Measurements from ENCODE around the gene NCOA5. TPM values are rescaled to one million over a fixed set of nuclear protein-coding genes. Genes with fewer than 3 reads are reported as not detected.
A peak's percentile ranks its signal among the peaks of the same experiment; 100 is the strongest.

NCOA5 gene
- total and polyA plus RNA-seq, 3 experiments from 2014 or later = 28.7 to 36.9 (median 34.9) TPM

DNA sequence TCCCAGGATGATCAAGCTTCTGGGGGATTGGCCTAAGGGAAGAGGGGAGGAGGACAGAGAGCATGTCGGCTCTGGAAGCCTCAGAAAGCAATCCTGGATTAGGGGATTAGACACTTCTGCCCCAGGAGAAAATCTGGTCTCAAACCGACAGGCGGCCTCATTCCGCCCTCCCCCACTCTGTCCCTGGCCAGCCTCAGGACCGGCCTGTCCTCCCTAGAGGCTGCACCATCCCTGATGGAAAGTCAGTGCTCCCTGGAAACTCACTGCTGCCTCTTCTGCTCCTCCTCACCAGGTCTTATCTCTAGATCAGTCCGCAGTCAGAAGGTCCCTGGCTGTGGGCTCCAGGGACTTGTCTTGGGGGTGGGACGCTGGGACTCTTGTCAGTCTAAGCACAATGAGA is 61.7 kb downstream of the NCOA5 start:
- H3K9me3 ChIP-seq (ENCODE audit: low read length) = no peaks in the 10 kb centered on the region
- Mint-ChIP-seq H3K27me3 (peaks cover 53 to 84% of the 10 kb centered on the region in 2 donors), H3K4me1 (peaks cover 5 to 6% (median 5%) of the 10 kb centered on the region in 3 donors), H3K9me3 (peaks cover 0 to 2% (median 0%) of the 10 kb centered on the region in 5 donors), H3K27ac (no peak overlapping the region), H3K36me3 (peaks cover 0 to 2% (median 0%) of the 10 kb centered on the region in 3 donors), H3K4me3 (no peak overlapping the region)
- no peak overlapping the region for H3K27ac ChIP-seq (ENCODE audit: low read depth, low read length)
- no peaks in the 10 kb centered on the region for H3K36me3 ChIP-seq (ENCODE audit: insufficient read depth, low read length)
- peaks cover 27% of the 10 kb centered on the region for H3K27me3 ChIP-seq (ENCODE audit: insufficient read depth, low read length, poor library complexity, severe bottlenecking)
- H3K4me1 ChIP-seq (ENCODE audit: insufficient read depth, low read length) = peaks cover 2% of the 10 kb centered on the region
- no peak for DNase-seq
- CTCF ChIA-PET = interaction anchor here (1.5 kb wide), 1 partner anchor 14 kb away, joined by 5 read pairs; no protein-coding TSS in a partner anchor
- H3K4me3 ChIP-seq (ENCODE audit: low read length) = no peak overlapping the region
- POLR2A ChIA-PET = no interaction called here

DNA sequence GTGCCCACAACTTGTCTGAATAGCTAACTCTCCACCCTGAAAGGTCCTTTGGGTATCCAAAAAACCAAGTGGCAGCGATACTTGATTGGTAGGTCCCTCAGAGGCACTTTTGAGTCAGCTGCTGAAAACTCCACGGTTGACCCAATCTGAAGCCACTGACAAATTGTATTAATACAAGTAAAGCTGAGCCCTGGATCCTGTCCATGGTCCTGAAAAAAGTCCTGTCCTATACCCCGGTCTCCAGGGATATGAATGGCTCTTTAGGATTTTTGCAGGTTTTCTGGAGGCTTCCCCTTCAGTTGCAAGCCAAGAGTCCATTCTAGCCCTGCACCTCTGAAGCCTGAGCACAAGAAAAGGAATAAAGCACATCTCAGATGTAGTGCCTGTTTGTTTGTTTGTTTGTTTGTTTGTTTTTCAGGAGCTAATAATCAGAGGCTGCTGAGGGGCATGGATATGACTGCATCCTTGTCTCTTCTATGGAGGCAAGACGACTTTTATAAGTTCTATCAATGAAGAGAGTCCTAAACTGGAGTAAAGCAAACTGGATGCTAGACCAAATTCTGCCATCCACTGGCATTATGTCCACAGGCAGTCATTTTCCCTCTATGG is 62.4 kb downstream of the NCOA5 start:
- no peaks in the 10 kb centered on the region for H3K9me3 ChIP-seq (ENCODE audit: low read length)
- POLR2A ChIA-PET = no interaction called here
- DNase-seq = no peak
- H3K27ac ChIP-seq (ENCODE audit: low read depth, low read length) = no peak overlapping the region
- CTCF ChIA-PET = interaction anchor here (1.5 to 1.6 kb wide), 2 partner anchors 13 to 14 kb away, joined by 4 to 5 read pairs; no protein-coding TSS in a partner anchor
- Mint-ChIP-seq H3K27ac (no peak overlapping the region), H3K27me3 (peaks cover 48 to 82% of the 10 kb centered on the region in 2 donors), H3K36me3 (peaks cover 0 to 2% (median 0%) of the 10 kb centered on the region in 3 donors), H3K4me1 (peaks cover 10 to 11% (median 11%) of the 10 kb centered on the region in 3 donors), H3K9me3 (peaks cover 0 to 2% (median 0%) of the 10 kb centered on the region in 5 donors), H3K4me3 (no peak overlapping the region)
- no peaks in the 10 kb centered on the region for H3K36me3 ChIP-seq (ENCODE audit: insufficient read depth, low read length)
- peaks cover 8% of the 10 kb centered on the region for H3K4me1 ChIP-seq (ENCODE audit: insufficient read depth, low read length)
- H3K4me3 ChIP-seq (ENCODE audit: low read length) = no peak overlapping the region
- peaks cover 28% of the 10 kb centered on the region for H3K27me3 ChIP-seq (ENCODE audit: insufficient read depth, low read length, poor library complexity, severe bottlenecking)

DNA sequence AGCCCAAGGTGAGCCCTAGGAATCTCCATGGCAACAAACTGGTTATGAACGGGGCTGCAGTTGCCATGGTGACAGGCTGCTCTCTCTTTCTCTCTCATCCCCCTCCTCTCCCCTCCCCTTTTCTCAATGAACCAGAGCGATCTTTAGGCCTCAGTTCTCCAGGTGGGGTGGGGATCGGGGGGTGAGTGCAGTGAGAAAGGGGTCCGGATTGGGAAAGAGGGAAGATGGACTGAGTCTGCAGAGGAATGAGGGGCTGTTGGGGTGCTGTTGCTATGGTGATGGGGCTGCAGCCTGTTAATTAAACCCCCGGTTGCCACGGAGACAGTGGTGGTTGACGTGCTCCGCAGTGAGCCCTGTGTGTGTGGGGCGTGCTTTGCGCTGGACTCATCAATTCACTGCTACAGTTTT is 64.4 kb downstream of the NCOA5 start:
- H3K27me3 Mint-ChIP-seq = peaks cover 55 to 85% of the 10 kb centered on the region in 2 donors
- Histone ChIP-seq H3K27me3 (ENCODE audit: insufficient read depth, low read length, poor library complexity, severe bottlenecking) (peaks cover 25% of the 10 kb centered on the region), H3K36me3 (ENCODE audit: insufficient read depth, low read length) (no peaks in the 10 kb centered on the region), H3K4me1 (ENCODE audit: insufficient read depth, low read length) (peaks cover 17% of the 10 kb centered on the region), H3K4me3 (ENCODE audit: low read length) (no peak overlapping the region), H3K27ac (ENCODE audit: low read depth, low read length) (no peak overlapping the region), H3K9me3 (ENCODE audit: low read length) (no peaks in the 10 kb centered on the region)
- H3K4me1 Mint-ChIP-seq = peaks cover 22 to 27% (median 24%) of the 10 kb centered on the region in 3 donors
- DNase-seq = no peak
- H3K9me3 Mint-ChIP-seq = peaks cover 0 to 2% (median 0%) of the 10 kb centered on the region in 5 donors
- no peak overlapping the region for H3K4me3 Mint-ChIP-seq
- POLR2A ChIA-PET = no interaction called here
- no peak overlapping the region for H3K27ac Mint-ChIP-seq
- CTCF ChIA-PET = interaction anchor here (3.5 kb wide), 1 partner anchor 12 kb away, joined by 26 read pairs; no protein-coding TSS in a partner anchor
- H3K36me3 Mint-ChIP-seq = peaks cover 0 to 4% (median 0%) of the 10 kb centered on the region in 3 donors

DNA sequence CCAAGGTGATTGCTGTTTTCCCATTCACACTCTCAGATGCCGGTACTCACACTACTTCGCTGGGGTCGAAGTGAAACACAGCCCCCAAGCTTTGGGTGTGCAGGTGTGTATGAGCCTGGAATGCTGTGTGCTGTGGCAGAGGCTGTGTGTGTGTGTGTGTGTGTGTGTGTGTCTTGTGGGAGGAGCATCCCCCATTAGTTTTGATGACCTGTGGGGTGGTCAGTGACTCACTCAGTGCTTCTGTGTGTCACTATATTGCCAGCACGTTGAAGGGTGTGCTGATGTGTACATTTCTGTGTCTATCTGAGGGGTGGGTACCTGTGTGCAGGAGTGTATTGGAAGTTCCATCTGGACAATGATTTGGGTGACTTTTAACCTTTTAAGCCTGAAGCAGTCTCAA is 65.8 kb downstream of the NCOA5 start:
- H3K27me3 Mint-ChIP-seq = peaks cover 53 to 76% of the 10 kb centered on the region in 2 donors
- ChIA-PET POLR2A (no interaction called here), CTCF (interaction anchor here (1.0 to 3.5 kb wide), 5 partner anchors 10 to 236 kb away, joined by 3 to 26 read pairs (median 4); no protein-coding TSS in a partner anchor)
- peaks cover 0 to 2% (median 0%) of the 10 kb centered on the region in 5 donors for H3K9me3 Mint-ChIP-seq
- H3K4me1 ChIP-seq (ENCODE audit: insufficient read depth, low read length) = peaks cover 17% of the 10 kb centered on the region
- H3K4me3 Mint-ChIP-seq = peak overlapping the region in 3 of 7 donors; percentile 34 to 68 (median 42)
- H3K27me3 ChIP-seq (ENCODE audit: insufficient read depth, low read length, poor library complexity, severe bottlenecking) = peaks cover 20% of the 10 kb centered on the region
- no peaks in the 10 kb centered on the region for H3K36me3 ChIP-seq (ENCODE audit: insufficient read depth, low read length)
- H3K4me1 Mint-ChIP-seq = peaks cover 22 to 27% (median 24%) of the 10 kb centered on the region in 3 donors
- H3K36me3 Mint-ChIP-seq = peaks cover 0 to 4% (median 0%) of the 10 kb centered on the region in 3 donors
- H3K4me3 ChIP-seq (ENCODE audit: low read length) = no peak overlapping the region
- no peaks in the 10 kb centered on the region for H3K9me3 ChIP-seq (ENCODE audit: low read length)
- DNase-seq = no peak
- H3K27ac Mint-ChIP-seq = peak overlapping the region in 1 of 8 donors; percentile 61
- no peak overlapping the region for H3K27ac ChIP-seq (ENCODE audit: low read depth, low read length)

DNA sequence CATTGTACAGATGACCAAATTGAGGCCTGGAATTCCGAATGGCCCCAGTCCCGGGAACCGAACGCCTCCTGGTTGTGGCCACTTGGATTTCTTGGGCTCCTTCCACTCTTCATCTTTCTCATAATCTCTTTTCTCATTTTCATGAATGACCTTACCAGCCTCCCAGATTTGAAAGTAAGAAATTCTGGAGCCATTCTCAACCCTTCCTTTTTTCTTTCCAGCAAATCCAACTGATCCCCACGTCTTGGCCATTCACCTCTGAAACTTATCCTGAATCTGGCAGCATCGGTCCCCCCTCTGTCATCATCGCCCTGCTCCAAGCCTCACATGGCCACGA is 66.6 kb downstream of the NCOA5 start:
- H3K27me3 ChIP-seq (ENCODE audit: insufficient read depth, low read length, poor library complexity, severe bottlenecking) = peaks cover 20% of the 10 kb centered on the region

DNA sequence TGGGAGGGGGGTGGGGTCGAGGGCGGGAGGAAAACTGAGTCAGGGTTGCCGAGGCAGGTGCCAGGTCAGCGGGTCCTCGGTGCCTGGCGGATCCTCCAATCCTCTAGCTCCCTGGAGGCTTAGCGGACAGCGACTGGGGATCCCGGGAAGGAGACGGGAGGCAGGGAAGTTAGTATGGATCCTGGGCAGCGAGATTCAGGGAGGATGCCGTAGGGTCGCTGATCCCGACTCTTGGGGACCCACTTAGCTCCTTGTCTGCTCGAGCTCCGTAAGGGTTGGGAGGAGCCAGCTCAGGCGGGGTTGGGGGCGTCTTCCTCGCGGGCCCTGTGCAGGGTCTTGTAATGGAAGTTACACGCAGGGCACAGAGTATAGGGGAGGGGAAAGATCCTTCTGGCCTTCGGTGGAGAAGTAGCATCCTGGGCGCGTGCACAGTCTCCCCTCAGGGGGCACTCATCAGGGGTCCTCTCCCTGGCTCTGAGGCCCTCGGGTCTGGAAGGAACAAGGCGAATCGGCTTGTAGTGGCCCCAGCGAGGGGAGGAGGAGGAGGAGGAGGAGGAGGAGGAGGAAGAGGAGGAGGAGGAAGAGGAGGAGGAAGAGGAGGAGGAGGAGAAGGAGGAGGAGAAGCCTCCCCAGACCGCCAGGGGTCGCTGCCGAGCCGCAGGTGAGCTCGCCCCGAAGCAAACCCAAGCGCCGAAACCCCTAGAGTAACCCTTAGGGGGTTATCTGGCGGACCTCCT is 67.2 kb downstream of the NCOA5 start:
- H3K27me3 ChIP-seq (ENCODE audit: insufficient read depth, low read length, poor library complexity, severe bottlenecking) = peaks cover 20% of the 10 kb centered on the region
- Mint-ChIP-seq H3K9me3 (peaks cover 0 to 1% (median 0%) of the 10 kb centered on the region in 5 donors), H3K4me3 (peak overlapping the region; percentile 41 to 80 (median 69)), H3K4me1 (peaks cover 22 to 27% (median 24%) of the 10 kb centered on the region in 3 donors), H3K36me3 (peaks cover 0 to 4% (median 0%) of the 10 kb centered on the region in 3 donors), H3K27ac (no peak overlapping the region), H3K27me3 (peaks cover 46 to 74% of the 10 kb centered on the region in 2 donors)
- H3K27ac ChIP-seq (ENCODE audit: low read depth, low read length) = no peak overlapping the region
- H3K4me3 ChIP-seq (ENCODE audit: low read length) = peak overlapping the region; percentile 46
- H3K4me1 ChIP-seq (ENCODE audit: insufficient read depth, low read length) = peaks cover 17% of the 10 kb centered on the region
- DNase-seq = peak; percentile 58 to 80 (median 68)
- ChIA-PET CTCF (interaction anchor here (0.6 to 3.5 kb wide), 17 partner anchors 9 to 237 kb away, joined by 3 to 26 read pairs (median 4); partner anchors contain the start of gene MMP9), POLR2A (interaction anchor here (0.6 kb wide), 2 partner anchors 9 to 35 kb away, joined by 3 to 7 read pairs; no protein-coding TSS in a partner anchor)
- no peaks in the 10 kb centered on the region for H3K36me3 ChIP-seq (ENCODE audit: insufficient read depth, low read length)
- no peaks in the 10 kb centered on the region for H3K9me3 ChIP-seq (ENCODE audit: low read length)

More for the DNA sequence above, 66.6 kb downstream of the NCOA5 start:
- Mint-ChIP-seq H3K4me3 (peak overlapping the region in 5 of 7 donors; percentile 1 to 80 (median 68)), H3K36me3 (peaks cover 0 to 4% (median 0%) of the 10 kb centered on the region in 3 donors), H3K27ac (no peak overlapping the region), H3K9me3 (peaks cover 0 to 2% (median 0%) of the 10 kb centered on the region in 5 donors), H3K27me3 (peaks cover 50 to 78% of the 10 kb centered on the region in 2 donors), H3K4me1 (peaks cover 22 to 27% (median 24%) of the 10 kb centered on the region in 3 donors)
- CTCF ChIA-PET = interaction anchor here (0.7 to 3.5 kb wide), 16 partner anchors 9 to 237 kb away, joined by 3 to 26 read pairs (median 4); partner anchors contain the start of gene MMP9
- DNase-seq = no peak
- no peaks in the 10 kb centered on the region for H3K36me3 ChIP-seq (ENCODE audit: insufficient read depth, low read length)
- POLR2A ChIA-PET = interaction anchor here (0.6 kb wide), 1 partner anchor 8 kb away, joined by 3 read pairs; no protein-coding TSS in a partner anchor
- H3K4me1 ChIP-seq (ENCODE audit: insufficient read depth, low read length) = peaks cover 17% of the 10 kb centered on the region
- H3K27ac ChIP-seq (ENCODE audit: low read depth, low read length) = no peak overlapping the region
- no peaks in the 10 kb centered on the region for H3K9me3 ChIP-seq (ENCODE audit: low read length)
- H3K4me3 ChIP-seq (ENCODE audit: low read length) = no peak overlapping the region

DNA sequence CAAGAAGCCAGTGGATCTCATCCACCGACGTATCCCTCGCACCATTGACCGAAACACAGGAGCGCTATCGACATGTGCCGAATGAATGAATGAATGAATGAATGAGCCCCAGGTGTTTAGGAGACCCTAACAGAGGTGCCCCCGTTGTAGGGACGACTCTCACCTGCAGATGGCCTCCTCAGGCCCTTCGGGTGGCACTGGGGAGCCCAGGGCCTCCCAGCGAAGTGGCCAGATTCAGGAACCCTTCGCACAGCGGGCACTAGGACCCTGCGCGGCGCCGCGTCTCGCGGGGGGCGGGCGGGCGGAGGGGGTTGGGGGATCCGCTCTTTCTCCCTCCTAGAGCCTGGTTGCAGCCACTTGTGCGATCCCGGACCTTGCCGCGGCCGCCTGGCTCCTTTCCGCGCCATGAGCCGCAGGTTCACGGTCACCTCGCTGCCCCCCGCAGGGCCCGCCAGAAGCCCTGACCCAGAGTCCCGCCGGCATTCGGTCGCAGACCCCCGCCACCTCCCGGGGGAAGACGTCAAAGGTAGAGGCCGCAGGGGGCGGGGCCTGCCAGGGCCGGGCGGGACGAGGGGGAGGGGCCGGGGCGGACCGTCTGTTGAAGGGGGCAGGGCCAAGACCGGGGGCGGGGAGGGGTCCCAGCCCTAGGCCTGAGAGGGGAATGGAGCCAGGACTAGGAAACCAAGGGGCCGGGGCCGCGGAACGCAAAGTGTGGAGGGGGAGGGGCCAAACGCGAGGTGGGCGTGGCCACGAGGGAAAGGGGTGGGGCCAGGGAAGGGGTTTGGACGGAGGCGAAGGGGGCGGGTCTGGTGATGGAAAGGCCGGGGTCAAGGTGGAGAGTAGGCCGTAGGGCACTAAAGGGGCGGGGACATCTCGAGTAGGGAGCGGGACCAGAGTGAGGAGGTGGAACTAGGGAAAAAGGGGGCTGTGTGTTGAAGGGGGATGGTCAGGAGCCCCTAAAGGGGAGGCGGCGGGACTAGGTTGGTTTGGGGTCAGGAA is 68.1 kb downstream of the NCOA5 start:
- Mint-ChIP-seq H3K9me3 (no peaks in the 10 kb centered on the region), H3K27ac (peak overlapping the region in 2 of 8 donors; percentile 56 to 64), H3K27me3 (peaks cover 44 to 71% of the 10 kb centered on the region in 2 donors), H3K4me3 (peak overlapping the region; percentile 46 to 80 (median 75)), H3K4me1 (peaks cover 22 to 27% (median 24%) of the 10 kb centered on the region in 3 donors), H3K36me3 (peaks cover 0 to 4% (median 0%) of the 10 kb centered on the region in 3 donors)
- Histone ChIP-seq H3K27ac (ENCODE audit: low read depth, low read length) (peak overlapping the region; percentile 7), H3K9me3 (ENCODE audit: low read length) (no peaks in the 10 kb centered on the region), H3K4me1 (ENCODE audit: insufficient read depth, low read length) (peaks cover 17% of the 10 kb centered on the region), H3K36me3 (ENCODE audit: insufficient read depth, low read length) (no peaks in the 10 kb centered on the region), H3K27me3 (ENCODE audit: insufficient read depth, low read length, poor library complexity, severe bottlenecking) (peaks cover 14% of the 10 kb centered on the region), H3K4me3 (ENCODE audit: low read length) (peak overlapping the region; percentile 46)
- DNase-seq = peak in 4 of 5 donors; percentile 34 to 63 (median 53)
- ChIA-PET CTCF (interaction anchor here (0.6 to 3.5 kb wide), 12 partner anchors 8 to 156 kb away, joined by 3 to 26 read pairs (median 5); partner anchors contain the start of gene MMP9), POLR2A (interaction anchor here (0.6 kb wide), 1 partner anchor 34 kb away, joined by 7 read pairs; no protein-coding TSS in a partner anchor)

All from CD8-positive, alpha-beta memory T cell (primary cell).